Eye (tissue), 1 donor: Measurements from ENCODE around the gene SLC35B2.

Experiments
- DNase-seq: peaks from one replicate; pipeline ENCODE4 v3.0.0-alpha.2; 2015

The SLC35B2 gene

DNA sequence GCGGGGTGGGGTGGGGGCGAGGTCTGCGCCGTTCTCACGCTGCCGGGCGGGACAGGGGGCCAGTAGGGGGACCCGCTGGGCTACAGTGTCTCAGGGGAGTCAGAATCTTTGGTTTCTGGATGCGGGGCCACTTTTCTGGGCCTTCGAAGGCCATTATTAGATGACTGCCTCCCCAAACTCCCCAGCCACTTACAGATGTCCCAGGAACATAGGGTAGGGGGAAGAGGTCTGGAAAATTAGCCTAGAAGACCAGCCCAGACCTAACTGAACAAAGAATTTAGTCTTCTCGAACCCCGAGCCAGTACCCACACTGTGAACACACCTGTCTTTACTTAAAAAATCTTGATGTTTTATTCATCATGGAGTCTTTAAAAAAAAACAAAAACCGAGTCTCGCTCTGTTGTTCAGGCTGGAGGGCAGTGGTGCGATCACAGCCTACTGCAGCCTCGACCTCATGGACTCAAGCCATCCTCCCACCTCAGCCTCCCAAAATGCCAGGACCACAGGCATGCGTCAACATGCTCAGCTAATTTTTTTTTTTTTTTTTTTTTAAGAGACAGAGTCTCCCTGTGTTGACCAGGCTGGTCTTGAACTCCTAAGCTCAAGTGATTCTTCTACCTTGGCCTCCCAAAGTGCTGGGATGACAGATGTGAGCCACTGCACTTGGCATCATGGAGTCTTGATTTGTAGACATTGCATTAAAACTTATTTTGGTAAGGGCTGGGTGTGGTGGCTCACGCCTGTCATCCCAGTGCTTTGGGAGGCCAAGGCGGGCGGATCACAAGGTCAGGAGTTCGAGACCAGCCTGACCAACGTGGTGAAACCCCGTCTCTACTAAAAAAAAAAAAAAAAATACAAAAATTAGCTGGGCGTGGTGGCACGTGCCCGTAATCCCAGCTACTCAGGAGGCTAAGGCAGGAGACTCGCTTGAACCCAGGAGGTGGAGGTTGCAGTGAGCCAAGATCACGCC is 37.2 kb downstream of the SLC35B2 start:
- DNase-seq: no peak

DNA sequence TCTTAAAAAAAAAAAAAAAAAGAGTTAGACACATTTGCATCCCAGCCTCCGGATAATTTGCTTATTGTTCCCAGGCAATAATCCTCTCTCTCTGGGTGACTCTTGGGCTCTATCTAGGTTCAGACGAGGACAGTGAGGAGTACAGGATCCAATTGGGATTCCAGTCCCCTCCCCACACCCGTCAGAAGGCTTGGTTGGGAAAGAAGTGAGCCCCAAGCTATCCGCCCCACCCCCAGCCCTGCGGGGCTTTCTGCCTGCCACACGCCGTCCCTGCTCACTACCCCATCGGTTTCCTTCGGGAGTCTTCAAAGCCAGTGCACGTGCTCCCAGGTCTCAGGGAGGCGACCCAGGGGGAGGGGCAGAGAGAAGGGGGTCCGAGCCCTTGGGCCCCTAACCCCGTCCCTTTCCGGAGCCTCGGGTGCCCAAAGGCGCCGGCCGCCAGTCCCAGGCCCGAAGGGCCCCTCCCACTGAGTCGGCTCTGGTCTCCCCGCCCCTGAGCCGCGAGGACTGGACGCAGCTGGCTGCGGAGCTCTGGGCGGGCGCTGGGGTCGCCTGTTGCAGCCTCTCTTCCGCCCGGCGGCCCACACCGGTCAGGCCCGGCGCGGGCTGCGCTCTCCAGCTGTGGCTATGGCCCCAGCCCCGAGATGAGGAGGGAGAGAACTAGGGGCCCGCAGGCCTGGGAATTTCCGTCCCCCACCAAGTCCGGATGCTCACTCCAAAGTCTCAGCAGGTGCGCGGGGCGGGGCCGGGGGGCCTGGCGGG is 38.1 kb downstream of the SLC35B2 start:
- DNase-seq: peak; percentile 86

DNA sequence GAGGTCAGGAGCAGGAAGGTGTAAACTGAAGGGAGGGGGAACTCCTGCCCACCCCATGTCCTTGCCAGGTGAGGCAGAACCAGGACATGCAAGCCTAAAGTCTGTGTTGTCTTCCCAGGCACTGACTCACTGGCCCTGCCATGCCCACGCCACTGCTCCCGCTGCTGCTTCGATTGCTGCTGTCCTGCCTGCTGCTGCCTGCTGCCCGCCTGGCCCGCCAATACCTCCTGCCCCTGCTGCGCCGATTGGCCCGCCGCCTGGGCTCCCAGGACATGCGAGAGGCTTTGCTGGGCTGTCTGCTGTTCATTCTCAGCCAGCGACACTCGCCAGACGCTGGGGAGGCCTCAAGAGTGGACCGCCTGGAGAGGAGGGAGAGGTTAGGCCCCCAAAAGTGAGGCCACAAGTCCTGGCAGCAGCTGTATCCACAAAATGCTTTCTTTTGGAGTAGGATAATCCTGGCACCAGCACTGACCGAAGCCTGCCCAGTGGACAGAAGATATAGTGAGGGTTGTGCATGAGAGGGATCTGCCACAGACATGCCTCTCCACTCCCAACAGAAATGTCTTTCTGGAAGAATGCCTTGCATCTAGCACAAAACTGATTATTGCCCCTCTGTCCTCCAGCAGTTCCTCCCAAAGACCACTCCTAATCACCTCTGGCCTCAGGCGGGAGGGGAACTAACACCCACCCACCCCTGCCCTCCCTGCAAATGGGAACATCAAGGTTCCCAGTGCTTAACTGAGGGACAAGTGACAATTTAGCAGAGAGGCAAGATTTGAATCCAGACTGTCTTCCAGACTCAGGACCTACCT is 39.8 kb downstream of the SLC35B2 start:
- peak; percentile 44 for DNase-seq

- DNase-seq: peak; percentile 59
Measured at GRCh38 chr6:44216677-44217331, 40.5 kb downstream of the SLC35B2 start, which contains the start of gene MYMX. MYMX (plus strand) TSS chr6:44216926; CDS start chr6:44217472, 546 bp downstream.

DNA sequence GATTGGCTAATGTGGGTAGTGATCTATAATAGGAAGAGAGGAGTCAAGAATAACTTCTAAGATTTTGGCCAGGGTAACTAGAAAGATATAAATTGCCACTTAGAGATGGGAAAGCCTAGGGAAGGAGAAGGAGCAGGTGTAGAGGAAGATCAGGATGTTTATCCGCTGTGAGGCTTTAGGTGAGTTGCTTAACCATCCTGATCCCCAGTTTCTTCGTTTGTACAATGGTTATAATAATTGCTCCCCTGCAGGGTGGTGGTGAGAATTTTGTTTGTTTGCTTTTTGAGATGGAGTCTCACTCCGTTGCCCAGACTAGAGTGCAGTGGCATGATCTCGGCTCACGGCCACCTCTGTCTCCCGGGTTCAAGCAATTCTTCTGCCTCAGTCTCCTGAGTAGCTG is 43.0 kb downstream of the SLC35B2 start:
- no peak for DNase-seq

GRCh38 chr6:44211284-44211683 is 46.0 kb downstream of the SLC35B2 start:
- no peak for DNase-seq

DNA sequence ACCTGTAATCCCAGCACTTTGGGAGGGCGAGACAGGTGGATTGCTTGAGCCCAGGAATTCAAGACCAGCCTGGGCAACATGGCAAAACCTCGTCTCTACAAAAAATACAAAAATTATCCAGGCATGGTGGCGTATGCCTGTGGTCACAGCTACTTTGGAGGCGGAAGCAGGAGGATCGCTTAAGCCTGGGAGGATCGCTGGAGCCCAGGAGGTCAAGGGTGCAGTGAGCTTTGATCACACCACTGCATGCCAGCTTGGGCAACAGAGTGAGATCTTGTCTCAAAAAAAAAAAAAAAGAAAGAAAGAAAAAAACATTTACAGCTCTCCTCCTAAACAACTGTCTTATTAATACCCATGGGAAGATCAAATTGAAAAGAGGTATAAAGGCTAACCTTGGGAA is 49.4 kb downstream of the SLC35B2 start:
- no peak for DNase-seq
